AG20443 (cell line): ENCODE measurements around the gene RAMAC.
"Not testable (repeated sequence)": the region's sequence is repeated elsewhere in the genome, so short reads cannot be mapped to it uniquely, and the experiment has no call there.

Experiments used
- DNase-seq: peaks from one replicate; pipeline ENCODE4 v3.0.0; 2012; ENCODE audit warnings: low spot score, mixed read lengths

RAMAC gene

GRCh38 chr15:83014205-83014653 is 28.2 kb downstream of the RAMAC start:
- no peak for DNase-seq

GRCh38 chr15:83015361-83015760 is 29.4 kb downstream of the RAMAC start:
- no peak for DNase-seq

- DNase-seq: no peak
Observed at GRCh38 chr15:83016906-83017305, 30.9 kb downstream of the RAMAC start.

GRCh38 chr15:83018436-83018835 is 32.4 kb downstream of the RAMAC start:
- DNase-seq: no peak

GRCh38 chr15:83030021-83030420 is 44.0 kb downstream of the RAMAC start:
- DNase-seq: no peak

- DNase-seq: not testable (repeated sequence)
Observed at GRCh38 chr15:83031234-83031633, 45.2 kb downstream of the RAMAC start.

GRCh38 chr15:83036253-83036652 is 50.2 kb downstream of the RAMAC start:
- DNase-seq: no peak

GRCh38 chr15:83039206-83039605 is 53.2 kb downstream of the RAMAC start:
- no peak for DNase-seq
